Measurements from ENCODE around the gene KDM2A.
"Not testable (repeated sequence)": the region's sequence is repeated elsewhere in the genome, so short reads cannot be mapped to it uniquely, and the experiment has no call there.

Gene KDM2A

DNA sequence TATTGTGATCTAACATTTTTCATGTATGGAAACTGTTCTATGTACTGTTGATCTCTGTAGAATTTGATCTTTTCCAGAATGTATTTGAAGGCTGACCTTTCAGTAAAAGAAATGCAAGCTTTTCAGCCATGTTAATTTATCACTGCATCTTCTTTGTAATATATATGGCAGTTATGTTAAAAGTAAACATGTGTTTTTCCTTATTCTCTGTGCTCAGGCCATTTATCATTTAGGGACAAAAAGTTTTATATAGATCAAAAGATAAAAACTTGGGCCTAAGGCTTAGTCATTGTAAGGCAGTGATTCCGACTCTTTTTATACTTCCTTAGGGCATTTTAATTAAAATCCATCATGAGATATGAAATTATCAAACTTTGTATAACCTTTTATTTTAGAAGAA is 48.7 kb downstream of the KDM2A start:
- DNase-seq (ENCODE audit: low read depth), result no peak
- TF ChIP-seq, protein P1, sequence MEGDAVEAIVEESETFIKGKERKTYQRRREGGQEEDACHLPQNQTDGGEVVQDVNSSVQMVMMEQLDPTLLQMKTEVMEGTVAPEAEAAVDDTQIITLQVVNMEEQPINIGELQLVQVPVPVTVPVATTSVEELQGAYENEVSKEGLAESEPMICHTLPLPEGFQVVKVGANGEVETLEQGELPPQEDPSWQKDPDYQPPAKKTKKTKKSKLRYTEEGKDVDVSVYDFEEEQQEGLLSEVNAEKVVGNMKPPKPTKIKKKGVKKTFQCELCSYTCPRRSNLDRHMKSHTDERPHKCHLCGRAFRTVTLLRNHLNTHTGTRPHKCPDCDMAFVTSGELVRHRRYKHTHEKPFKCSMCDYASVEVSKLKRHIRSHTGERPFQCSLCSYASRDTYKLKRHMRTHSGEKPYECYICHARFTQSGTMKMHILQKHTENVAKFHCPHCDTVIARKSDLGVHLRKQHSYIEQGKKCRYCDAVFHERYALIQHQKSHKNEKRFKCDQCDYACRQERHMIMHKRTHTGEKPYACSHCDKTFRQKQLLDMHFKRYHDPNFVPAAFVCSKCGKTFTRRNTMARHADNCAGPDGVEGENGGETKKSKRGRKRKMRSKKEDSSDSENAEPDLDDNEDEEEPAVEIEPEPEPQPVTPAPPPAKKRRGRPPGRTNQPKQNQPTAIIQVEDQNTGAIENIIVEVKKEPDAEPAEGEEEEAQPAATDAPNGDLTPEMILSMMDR (IDR thresholded peaks at IDR 0.05; ENCODE audit: insufficient read depth, low read depth, low read length, missing control alignments), result no peak
- H3K4me3 ChIP-seq (ENCODE audit: low read length), result no peak overlapping the region

DNA sequence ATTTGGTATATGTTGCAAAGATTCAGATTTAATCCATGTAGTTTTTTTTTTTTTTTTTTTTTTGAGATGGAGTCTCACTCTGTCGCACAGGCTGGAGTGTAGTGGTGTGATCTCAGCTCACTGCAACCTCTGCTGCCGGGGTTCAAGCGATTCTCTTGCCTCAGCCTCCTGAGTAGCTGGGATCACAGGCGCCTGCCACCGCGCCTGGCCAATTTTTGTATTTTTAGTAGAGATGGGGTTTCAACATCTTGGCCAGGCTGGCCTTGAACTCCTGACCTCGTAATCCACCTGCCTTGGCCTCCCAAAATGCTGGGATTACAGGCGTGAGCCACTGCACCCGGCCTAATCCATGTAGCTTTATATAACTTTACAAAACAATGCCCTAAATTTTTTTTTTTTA is 49.8 kb downstream of the KDM2A start:
- H3K4me3 ChIP-seq (ENCODE audit: low read length); DNase-seq (ENCODE audit: low read depth): not testable (repeated sequence)

DNA sequence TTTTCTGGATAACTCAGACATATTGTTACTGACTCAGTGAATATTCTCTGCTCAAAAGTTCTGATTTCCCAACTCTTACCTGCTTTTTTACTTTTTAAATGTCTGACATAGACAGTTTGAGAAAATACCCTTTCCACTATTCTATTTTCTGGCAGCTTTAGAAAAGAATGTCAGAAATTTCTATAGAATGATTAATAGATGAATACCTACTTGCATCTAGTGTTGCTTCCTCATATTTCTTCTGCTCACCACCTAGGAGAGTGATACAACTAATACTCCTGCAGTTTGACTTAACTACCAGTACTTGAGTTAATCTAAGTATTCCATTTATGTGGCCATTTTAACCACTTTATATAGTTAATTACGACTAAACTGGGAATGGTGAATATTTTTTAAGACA is 55.2 kb downstream of the KDM2A start:
- no peak overlapping the region for H3K4me3 ChIP-seq (ENCODE audit: low read length)
- TF ChIP-seq, protein P1 (IDR thresholded peaks at IDR 0.05; ENCODE audit: insufficient read depth, low read depth, low read length, missing control alignments), result no peak
- DNase-seq (ENCODE audit: low read depth), result peak; percentile 52

DNA sequence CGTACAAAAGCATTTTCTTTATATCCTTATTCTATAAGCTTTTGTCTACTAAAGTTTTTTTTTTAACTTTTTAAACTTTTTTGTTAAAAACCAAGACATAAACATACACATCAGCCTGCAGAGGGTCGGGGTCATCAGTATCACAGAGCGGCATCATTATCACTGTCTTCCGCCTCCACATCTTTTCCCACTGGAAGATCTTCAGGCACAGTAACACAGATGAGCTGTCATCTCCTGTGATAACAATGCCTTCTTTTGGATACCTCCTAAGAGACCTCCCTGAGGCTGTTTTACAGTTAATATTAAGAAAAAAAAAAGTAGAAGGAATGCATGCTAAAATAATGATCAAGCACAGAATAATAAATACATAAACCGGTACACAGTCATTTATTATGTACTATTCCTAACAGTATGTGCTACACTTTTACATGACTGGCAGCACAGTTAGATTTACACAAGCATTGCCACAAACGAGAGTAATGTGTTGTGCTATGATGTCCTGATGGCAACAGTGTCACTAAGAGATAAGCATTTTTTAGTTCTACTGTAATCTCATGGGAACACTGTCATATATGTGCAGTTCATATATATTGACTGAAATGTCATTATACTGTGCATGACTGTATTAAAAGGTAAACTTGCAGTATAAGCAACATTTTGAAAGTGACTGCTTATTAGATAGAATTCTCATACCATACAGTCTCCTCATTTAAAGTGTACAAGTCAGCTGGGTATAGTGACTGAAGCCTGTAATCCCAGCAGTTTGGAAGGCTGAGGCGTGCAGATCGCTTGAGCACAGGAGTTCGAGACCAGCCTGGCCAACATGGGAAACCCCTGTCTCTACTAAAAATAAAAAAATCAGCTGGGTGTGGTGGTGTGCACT is 58.6 kb downstream of the KDM2A start:
- H3K4me3 ChIP-seq (ENCODE audit: low read length), result no peak overlapping the region
- no peak for DNase-seq (ENCODE audit: low read depth)
- TF ChIP-seq, protein P1 (IDR thresholded peaks at IDR 0.05; ENCODE audit: insufficient read depth, low read depth, low read length, missing control alignments), result no peak

DNA sequence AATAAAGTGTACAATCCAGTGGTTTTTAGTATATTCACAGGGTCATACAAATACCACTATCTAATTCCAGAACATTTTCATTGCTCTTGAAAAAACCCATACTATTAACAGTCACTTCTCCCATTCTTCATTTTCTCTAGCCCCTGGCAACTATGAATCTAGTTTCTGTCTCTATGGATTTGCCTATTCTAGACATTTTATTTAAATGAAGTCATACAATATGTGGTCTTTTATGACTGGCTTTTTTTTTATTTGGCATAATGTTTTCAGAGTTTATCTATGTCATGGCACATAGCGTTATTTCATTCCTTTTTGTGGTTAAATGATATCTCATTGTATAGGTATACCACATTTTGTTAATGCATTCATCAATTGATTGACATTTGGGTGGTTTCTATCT is 59.4 kb downstream of the KDM2A start:
- no peak for DNase-seq (ENCODE audit: low read depth)
- TF ChIP-seq, protein P1 (IDR thresholded peaks at IDR 0.05; ENCODE audit: insufficient read depth, low read depth, low read length, missing control alignments), result no peak

DNA sequence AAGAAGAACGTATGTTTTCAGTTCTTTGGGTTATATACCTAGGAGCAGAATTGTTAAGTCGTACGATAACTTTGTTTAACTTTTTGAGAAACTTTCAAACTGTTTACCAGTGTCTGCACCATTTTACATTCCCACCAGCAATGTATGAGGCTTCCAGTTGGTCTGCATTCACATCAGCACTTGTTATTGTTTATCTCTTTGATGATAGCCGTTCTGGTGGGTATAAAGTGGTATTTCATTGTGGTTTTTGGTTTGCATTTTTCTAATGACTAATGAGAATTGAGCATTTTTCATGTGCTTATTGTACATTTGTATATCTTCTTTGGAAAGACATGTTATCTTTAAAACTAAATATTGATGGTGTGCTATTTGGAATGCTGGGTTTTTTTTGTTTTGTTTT is 59.8 kb downstream of the KDM2A start:
- TF ChIP-seq, protein P1 (IDR thresholded peaks at IDR 0.05; ENCODE audit: insufficient read depth, low read depth, low read length, missing control alignments), result no peak
- no peak overlapping the region for H3K4me3 ChIP-seq (ENCODE audit: low read length)
- no peak for DNase-seq (ENCODE audit: low read depth)

More for the DNA sequence above, 59.4 kb downstream of the KDM2A start:
- H3K4me3 ChIP-seq (ENCODE audit: low read length), result no peak overlapping the region

DNA sequence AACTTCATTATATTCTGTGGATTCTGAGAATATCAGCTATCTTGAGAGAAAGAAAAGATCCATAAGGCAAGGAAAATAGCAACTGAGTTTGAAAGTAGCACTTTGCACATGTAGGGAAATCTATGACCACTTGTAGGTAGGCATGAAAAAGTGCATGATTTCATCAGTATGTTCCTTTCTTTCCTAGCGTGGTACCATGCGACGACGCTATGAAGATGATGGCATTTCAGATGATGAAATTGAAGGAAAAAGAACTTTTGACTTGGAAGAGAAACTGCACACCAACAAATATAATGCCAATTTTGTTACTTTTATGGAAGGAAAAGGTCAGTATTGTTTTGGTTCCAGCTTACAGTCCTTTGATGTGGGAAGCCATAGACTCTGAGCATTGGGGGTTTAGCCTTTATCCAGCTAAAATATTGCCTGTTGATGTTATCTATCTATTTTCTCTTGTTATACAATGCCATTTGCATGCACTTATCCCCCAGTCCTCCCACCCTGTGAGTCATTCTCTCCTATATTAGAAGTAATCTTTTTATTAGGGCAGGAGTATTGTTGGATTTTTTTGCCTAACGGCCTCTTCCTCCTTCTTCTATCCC is 60.9 kb downstream of the KDM2A start:
- no peak overlapping the region for H3K4me3 ChIP-seq (ENCODE audit: low read length)
- no peak for DNase-seq (ENCODE audit: low read depth)
- TF ChIP-seq, protein P1 (IDR thresholded peaks at IDR 0.05; ENCODE audit: insufficient read depth, low read depth, low read length, missing control alignments), result no peak
